ENCODE results near the gene FKBP5.
"Not testable (repeated sequence)": the region's sequence is repeated elsewhere in the genome, so short reads cannot be mapped to it uniquely, and the experiment has no call there.

FKBP5 gene

GRCh38 chr6:35547676-35548075 is 141.0 kb downstream of the FKBP5 start:
- Mint-ChIP-seq H3K27ac (no peak overlapping the region), H3K9me3 (peaks cover 12% of the 10 kb centered on the region), H3K36me3 (ENCODE audit: low read depth) (no peaks in the 10 kb centered on the region), H3K27me3 (peaks cover 10% of the 10 kb centered on the region), H3K4me1 (ENCODE audit: low read depth) (peaks cover 12% of the 10 kb centered on the region), H3K4me3 (no peak overlapping the region)
- intact Hi-C loops (cut with micrococcal nuclease), result no loop called here

GRCh38 chr6:35544769-35545361 is 143.8 kb downstream of the FKBP5 start:
- Mint-ChIP-seq H3K27ac (no peak overlapping the region), H3K27me3 (peaks cover 6% of the 10 kb centered on the region), H3K36me3 (ENCODE audit: low read depth) (no peaks in the 10 kb centered on the region), H3K9me3 (peaks cover 2% of the 10 kb centered on the region), H3K4me3 (no peak overlapping the region), H3K4me1 (ENCODE audit: low read depth) (peaks cover 12% of the 10 kb centered on the region)
- intact Hi-C loops (cut with micrococcal nuclease), result no loop called here

DNA sequence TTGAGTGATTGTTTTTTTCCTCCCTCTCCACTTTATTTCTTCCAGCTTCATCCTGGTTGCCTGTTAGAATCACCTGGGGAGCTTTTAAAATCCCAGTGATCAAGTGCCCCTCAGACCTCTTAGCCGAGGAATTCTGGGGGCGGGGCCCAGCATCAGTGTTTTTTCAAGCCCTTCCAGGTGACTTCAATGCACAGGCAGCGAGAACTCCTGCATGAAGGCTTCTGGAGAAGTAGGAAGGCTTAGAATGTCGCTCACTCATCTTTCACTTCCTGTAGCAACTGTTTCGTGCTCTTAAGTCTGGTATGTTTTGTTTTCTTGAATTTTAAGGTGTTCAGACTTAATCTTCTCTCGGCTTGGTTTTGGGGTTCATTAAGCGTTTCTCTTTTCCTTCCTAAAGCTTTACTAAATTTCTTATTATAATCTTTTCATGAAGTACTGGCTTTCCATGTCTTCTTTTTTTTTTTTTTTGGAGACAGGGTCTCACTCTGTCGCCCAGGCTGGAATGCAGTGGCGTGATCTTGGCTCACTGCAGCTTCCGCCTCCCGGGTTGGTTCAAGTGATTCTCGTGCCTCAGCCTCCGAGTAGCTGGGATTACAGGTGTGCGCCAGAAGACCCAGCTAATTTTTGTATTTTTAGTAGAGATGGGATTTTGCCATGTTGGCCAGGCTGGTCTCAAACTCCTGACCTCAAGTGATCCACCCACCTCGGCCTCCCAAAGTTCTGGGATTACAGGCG is 145.1 kb downstream of the FKBP5 start:
- Mint-ChIP-seq H3K36me3 (ENCODE audit: low read depth) (no peaks in the 10 kb centered on the region), H3K4me1 (ENCODE audit: low read depth) (peaks cover 12% of the 10 kb centered on the region), H3K27me3 (peaks cover 6% of the 10 kb centered on the region), H3K27ac (no peak overlapping the region), H3K4me3 (no peak overlapping the region), H3K9me3 (no peaks in the 10 kb centered on the region)
- intact Hi-C loops (cut with micrococcal nuclease), result no loop called here

GRCh38 chr6:35541836-35542235 is 146.9 kb downstream of the FKBP5 start:
- Mint-ChIP-seq H3K4me3 (no peak overlapping the region), H3K36me3 (ENCODE audit: low read depth) (no peaks in the 10 kb centered on the region), H3K27me3 (peaks cover 6% of the 10 kb centered on the region), H3K4me1 (ENCODE audit: low read depth) (peaks cover 7% of the 10 kb centered on the region), H3K27ac (no peak overlapping the region), H3K9me3 (no peaks in the 10 kb centered on the region)
- intact Hi-C loops (cut with micrococcal nuclease), result no loop called here

DNA sequence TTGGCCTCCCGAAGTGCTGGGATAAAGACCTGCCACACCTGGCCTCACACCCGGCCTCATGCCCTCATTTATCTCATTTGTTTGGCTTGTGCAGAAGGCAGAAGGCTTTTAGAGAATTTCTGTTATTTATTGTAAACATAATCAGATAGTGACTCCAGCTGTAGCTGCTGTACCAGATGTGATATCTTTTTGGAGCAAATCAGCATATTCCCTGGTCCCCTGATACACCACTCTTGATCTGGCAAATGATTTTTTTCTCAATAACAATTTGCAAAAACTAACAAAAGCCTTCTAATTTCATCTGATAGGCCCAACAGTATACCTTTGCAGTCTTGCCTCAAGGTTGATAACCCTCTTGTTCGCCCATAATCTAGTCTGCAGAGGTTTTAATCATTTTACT is 149.5 kb downstream of the FKBP5 start:
- Mint-ChIP-seq H3K4me1 (ENCODE audit: low read depth) (peaks cover 7% of the 10 kb centered on the region), H3K27me3 (peaks cover 4% of the 10 kb centered on the region), H3K9me3 (no peaks in the 10 kb centered on the region), H3K4me3 (no peak overlapping the region), H3K27ac (no peak overlapping the region), H3K36me3 (ENCODE audit: low read depth) (no peaks in the 10 kb centered on the region)
- intact Hi-C loops (cut with micrococcal nuclease), result no loop called here

DNA sequence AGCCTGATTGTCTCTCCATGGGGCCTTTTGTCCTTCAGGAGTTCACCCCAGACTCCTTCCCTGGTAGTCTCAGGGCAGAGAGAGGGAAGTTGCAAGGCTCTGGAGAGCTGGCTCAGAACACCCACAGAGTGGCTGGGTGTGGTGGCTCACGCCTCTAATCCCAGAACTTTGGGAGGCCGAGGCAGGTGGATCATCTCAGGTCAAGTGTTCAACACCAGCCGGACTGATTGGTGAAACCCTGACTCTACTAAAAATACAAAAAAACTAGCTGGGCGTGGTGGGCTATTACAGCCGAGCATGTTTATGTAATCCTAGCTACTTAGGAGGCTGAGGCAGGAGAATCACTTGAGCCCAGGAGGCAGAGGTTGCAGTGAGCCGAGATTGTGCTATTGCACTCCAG is 152.9 kb downstream of the FKBP5 start:
- intact Hi-C loops (cut with micrococcal nuclease); H3K9me3 Mint-ChIP-seq; H3K27ac Mint-ChIP-seq; H3K4me1 Mint-ChIP-seq (ENCODE audit: low read depth); H3K27me3 Mint-ChIP-seq; H3K4me3 Mint-ChIP-seq; H3K36me3 Mint-ChIP-seq (ENCODE audit: low read depth): not testable (repeated sequence)

- Mint-ChIP-seq H3K9me3 (no peaks in the 10 kb centered on the region), H3K27ac (no peak overlapping the region), H3K36me3 (ENCODE audit: low read depth) (no peaks in the 10 kb centered on the region), H3K27me3 (peaks cover 9% of the 10 kb centered on the region), H3K4me1 (ENCODE audit: low read depth) (no peaks in the 10 kb centered on the region), H3K4me3 (no peak overlapping the region)
- intact Hi-C loops (cut with micrococcal nuclease), result no loop called here
Observed at GRCh38 chr6:35534407-35535170, 154.1 kb downstream of the FKBP5 start.

DNA sequence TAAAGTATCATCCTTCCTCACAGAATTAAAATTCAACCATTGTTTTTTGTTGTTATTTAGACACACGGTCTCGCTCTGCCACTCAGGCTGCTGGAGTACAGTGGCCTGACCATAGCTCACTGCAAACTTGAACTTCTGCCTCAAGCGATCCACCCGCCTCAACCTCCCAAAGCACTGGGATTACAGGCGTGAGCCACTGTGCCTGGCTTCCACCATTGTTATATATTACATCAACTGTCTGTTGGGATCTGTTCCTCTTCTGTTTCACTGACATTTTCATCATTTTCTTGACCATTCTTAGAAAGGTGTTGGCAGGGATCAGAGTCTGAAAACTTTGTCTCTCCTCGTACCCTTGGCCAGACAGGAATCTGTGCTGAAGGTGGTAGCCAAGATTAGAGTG is 154.7 kb downstream of the FKBP5 start:
- intact Hi-C loops (cut with micrococcal nuclease), result no loop called here
- H3K4me1 Mint-ChIP-seq (ENCODE audit: low read depth), result no peaks in the 10 kb centered on the region
- H3K27me3 Mint-ChIP-seq, result peaks cover 9% of the 10 kb centered on the region
- no peak overlapping the region for H3K4me3 Mint-ChIP-seq
- no peaks in the 10 kb centered on the region for H3K9me3 Mint-ChIP-seq
- no peaks in the 10 kb centered on the region for H3K36me3 Mint-ChIP-seq (ENCODE audit: low read depth)
- no peak overlapping the region for H3K27ac Mint-ChIP-seq

- Mint-ChIP-seq H3K27ac (no peak overlapping the region), H3K4me3 (no peak overlapping the region), H3K4me1 (ENCODE audit: low read depth) (no peaks in the 10 kb centered on the region), H3K27me3 (peaks cover 12% of the 10 kb centered on the region), H3K9me3 (no peaks in the 10 kb centered on the region), H3K36me3 (ENCODE audit: low read depth) (no peaks in the 10 kb centered on the region)
- intact Hi-C loops (cut with micrococcal nuclease), result no loop called here
Observed at GRCh38 chr6:35532126-35532525, 156.6 kb downstream of the FKBP5 start.

- Mint-ChIP-seq H3K9me3 (no peaks in the 10 kb centered on the region), H3K27ac (no peak overlapping the region), H3K27me3 (peaks cover 28% of the 10 kb centered on the region), H3K36me3 (ENCODE audit: low read depth) (no peaks in the 10 kb centered on the region), H3K4me3 (no peak overlapping the region), H3K4me1 (ENCODE audit: low read depth) (no peaks in the 10 kb centered on the region)
- intact Hi-C loops (cut with micrococcal nuclease), result no loop called here
Observed at GRCh38 chr6:35524380-35525020, 164.2 kb downstream of the FKBP5 start.
